ENCODE measurements around the gene FARSA. TPM values are rescaled to one million over a fixed set of nuclear protein-coding genes. Genes with fewer than 3 reads are reported as not detected.

Gene FARSA
- total and polyA plus RNA-seq, 10 of the 15 experiments (the other 5 are each of a cell fraction or from before 2014, with no cell fraction given), result 20.3 to 212 (median 76.4) TPM

DNA sequence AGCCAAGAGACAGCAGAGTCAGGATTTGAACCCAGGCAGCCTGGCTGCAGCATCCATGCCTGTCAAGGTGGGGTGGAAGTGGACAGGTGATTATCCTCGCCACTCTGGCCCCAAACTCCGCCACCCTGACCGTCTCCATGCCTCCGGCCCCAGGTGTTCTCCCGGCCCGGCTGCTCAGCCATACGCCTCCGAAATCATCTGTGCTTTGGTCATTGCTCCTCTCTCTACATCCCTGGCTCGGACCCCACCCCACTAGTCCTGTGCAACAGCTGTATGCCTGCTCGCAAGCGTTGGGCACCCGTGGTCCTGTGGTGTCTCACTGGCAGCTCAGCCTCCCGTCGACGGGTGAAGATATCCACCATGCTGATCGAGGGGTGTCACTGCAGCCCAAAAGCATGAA, 39.7 kb upstream of the FARSA start (continued):
- TF ChIP-seq, protein P1, sequence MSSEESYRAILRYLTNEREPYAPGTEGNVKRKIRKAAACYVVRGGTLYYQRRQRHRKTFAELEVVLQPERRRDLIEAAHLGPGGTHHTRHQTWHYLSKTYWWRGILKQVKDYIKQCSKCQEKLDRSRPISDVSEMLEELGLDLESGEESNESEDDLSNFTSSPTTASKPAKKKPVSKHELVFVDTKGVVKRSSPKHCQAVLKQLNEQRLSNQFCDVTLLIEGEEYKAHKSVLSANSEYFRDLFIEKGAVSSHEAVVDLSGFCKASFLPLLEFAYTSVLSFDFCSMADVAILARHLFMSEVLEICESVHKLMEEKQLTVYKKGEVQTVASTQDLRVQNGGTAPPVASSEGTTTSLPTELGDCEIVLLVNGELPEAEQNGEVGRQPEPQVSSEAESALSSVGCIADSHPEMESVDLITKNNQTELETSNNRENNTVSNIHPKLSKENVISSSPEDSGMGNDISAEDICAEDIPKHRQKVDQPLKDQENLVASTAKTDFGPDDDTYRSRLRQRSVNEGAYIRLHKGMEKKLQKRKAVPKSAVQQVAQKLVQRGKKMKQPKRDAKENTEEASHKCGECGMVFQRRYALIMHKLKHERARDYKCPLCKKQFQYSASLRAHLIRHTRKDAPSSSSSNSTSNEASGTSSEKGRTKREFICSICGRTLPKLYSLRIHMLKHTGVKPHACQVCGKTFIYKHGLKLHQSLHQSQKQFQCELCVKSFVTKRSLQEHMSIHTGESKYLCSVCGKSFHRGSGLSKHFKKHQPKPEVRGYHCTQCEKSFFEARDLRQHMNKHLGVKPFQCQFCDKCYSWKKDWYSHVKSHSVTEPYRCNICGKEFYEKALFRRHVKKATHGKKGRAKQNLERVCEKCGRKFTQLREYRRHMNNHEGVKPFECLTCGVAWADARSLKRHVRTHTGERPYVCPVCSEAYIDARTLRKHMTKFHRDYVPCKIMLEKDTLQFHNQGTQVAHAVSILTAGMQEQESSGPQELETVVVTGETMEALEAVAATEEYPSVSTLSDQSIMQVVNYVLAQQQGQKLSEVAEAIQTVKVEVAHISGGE (CRISPR knock-in tag; IDR thresholded peaks at IDR 0.05), result no peak
- TF ChIP-seq MYC (IDR thresholded peaks at IDR 0.05; ENCODE audit: insufficient read depth, insufficient read length, insufficient replicate concordance, low read length, severe bottlenecking) (no peak), STAT1 (conservative IDR thresholded peaks at IDR 0.05) (no peak), MEF2B (IDR thresholded peaks at IDR 0.05; ENCODE audit: partially characterized antibody, poor library complexity, severe bottlenecking) (no peak), IKZF1 (conservative IDR thresholded peaks at IDR 0.05) (no peak), BRCA1 (IDR thresholded peaks at IDR 0.05; ENCODE audit: low read depth, low read length) (no peak), SKIL (IDR thresholded peaks at IDR 0.05; ENCODE audit: low read depth, poor library complexity, severe bottlenecking) (no peak), HDAC6 (IDR thresholded peaks at IDR 0.05; ENCODE audit: unreplicated experiment) (no peak)

Measured in GM12878 (cell line).